HG02973 (cell line): ENCODE results near the gene CCL24.
"Not testable (repeated sequence)": the region's sequence is repeated elsewhere in the genome, so short reads cannot be mapped to it uniquely, and the experiment has no call there.

ENCODE experiments used
- ATAC-seq: cut with Tn5 transposase; IDR thresholded peaks from one replicate; pipeline ENCODE4 v1.9.1; 2021; ENCODE audit warnings: moderate library complexity; ENCODE audit not compliant: unreplicated experiment

CCL24 gene

DNA sequence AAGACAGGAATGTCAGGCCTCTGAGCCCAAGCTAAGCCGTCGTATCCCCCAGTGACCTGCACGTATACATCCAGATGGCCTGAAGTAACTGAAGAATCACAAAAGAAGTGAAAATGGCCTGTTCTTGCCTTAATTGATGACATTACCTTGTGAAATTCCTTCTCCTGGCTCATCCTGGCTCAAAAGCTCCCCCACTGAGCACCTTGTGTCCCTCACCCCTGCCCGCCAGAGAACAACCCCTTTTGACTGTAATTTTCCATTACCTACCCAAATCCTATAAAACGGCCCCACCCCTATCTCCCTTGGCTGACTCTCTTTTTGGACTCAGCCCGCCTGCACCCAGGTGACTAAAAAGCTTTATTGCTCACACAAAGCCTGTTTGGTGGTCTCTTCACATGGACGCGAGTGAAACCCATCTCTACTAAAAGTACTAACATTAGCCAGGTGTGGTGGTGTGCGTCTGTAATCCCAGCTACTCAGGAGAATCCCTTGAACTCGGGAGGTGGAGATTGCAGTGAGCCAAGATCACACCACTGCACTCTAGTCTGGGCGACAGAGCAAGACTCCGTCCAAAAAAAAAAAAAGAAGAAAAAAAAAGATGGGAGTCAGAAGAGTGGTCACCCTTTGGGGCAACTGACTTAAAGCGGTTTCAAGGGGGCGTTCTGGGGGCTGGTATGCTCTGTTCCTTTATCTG is 25.3 kb downstream of the CCL24 start:
- not testable (repeated sequence) for ATAC-seq

DNA sequence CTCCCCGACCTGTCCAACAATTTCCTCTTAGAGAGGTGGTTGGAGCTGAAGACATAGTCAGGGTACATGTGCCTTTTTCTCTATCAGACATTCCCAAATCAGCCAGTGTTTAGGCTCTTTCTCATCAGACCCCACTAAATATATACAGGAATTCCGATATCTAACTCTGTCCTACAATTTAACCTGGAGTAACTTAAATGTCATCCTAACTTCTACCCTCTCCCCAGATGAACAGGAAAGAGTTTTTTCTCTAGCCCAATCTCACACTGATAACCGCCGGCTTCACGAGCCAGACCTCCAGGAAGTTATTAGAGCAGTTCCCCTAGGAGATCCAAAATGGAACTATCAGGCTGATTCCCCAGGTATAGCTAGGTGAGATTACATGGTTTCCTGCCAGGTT is 30.5 kb downstream of the CCL24 start:
- not testable (repeated sequence) for ATAC-seq

- ATAC-seq: not testable (repeated sequence)
These were observed 32.8 kb downstream of the CCL24 start for GRCh38 chr7:75780647-75781273.

DNA sequence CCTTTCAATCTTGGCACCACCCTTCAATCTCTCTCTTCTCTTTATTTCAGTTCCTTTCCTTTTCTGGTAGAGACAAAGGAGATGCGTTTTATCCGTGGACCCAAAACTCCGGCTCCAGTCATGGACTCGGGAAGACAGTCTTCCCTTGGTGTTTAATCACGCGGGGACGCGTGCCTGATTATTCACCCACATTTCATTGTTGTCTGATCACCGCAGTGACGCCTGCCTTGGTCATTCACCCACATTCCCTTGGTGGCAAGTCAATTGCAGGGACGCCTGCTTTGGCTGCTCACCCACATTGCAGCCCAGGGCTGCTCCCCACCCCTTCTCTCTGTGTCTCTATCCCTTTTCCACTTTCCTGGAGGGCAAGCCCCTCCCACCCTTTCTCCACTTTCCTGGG is 34.1 kb downstream of the CCL24 start:
- not testable (repeated sequence) for ATAC-seq

DNA sequence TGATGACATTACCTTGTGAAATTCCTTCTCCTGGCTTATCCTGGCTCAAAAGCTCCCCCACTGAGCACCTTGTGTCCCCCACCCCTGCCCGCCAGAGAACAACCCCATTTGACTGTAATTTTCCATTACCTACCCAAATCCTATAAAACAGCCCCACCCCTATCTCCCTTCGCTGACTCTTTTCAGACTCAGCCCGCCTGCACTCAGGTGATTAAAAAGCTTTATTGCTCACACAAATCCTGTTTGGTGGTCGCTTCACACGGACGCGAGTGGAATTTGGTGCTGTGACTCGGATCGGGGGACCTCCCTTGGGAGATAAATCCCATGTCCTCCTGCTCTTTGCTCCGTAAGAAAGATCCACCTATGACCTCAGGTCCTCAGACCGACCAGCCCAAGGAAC is 34.6 kb downstream of the CCL24 start:
- not testable (repeated sequence) for ATAC-seq

GRCh38 chr7:75776295-75776971 is 37.2 kb downstream of the CCL24 start:
- no peak for ATAC-seq

DNA sequence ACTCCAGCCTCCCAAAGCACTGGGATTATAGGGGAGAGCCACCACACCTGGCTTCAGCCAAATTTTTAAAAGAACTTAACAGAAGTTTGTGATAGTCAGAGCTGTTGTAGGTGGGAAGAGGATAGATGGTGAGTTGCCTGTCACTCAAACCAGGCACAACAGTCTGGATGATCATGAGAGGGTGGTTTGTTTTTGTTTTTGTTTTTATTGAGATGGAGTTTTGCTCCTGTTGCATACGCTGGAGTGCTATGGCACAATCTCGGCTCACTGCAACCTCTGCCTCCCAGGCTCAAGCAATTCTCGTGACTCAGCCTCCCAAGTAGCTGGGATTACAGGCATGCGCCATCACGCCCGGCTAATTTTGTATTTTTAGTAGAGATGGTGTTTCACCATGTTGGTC is 39.6 kb downstream of the CCL24 start:
- not testable (repeated sequence) for ATAC-seq

- no peak for ATAC-seq
These were observed 41.2 kb downstream of the CCL24 start, which contains the start of gene CCL26 for GRCh38 chr7:75772081-75773077. CCL26 (minus strand) TSS chr7:75772211; CDS start chr7:75772176, 35 bp downstream.

DNA sequence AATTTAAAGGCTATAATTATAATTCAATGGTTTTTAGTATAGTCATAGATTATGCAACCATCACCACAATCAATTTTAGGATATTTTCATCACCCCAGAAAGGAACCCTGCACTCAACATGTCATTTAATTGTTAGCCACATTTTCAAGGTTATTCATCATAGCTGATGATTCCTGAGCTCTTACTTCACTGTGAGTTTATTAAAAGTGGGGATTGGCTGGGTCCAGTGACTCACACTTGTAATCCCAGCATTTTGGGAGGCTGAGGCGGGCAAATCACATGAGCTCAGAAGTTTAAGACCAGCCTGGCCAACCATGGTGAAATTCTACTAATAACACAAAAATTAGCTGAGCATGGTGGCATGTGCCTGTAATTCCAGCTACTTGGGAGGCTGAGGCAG is 42.4 kb downstream of the CCL24 start:
- ATAC-seq: no peak

DNA sequence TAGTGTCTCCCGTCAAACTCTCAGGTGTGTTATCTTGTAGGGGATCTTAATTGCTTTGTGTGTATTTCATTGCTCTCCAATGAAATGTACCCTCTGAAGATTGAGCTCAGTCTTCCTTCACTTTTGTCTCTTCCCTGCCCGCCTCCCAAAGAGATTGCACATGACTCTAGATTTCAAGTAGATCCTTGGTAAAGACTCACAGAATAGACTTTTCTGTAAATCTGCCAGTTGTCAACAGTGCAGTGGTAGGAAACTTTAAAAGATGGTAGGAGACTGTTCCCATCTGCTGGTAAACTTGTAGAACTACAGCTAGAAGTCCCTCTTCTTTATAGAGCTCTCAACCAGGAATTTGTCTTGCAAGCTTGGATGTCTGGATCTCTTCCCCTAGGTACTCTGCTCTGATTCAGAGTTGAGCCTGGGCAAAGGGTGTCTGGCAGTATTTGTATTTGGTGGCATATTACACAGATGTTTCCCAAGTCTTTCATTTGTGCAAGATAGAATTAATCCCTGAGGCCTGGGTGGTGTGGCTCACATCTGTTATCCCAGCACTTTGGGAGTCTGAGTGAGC is 51.2 kb downstream of the CCL24 start:
- no peak for ATAC-seq

DNA sequence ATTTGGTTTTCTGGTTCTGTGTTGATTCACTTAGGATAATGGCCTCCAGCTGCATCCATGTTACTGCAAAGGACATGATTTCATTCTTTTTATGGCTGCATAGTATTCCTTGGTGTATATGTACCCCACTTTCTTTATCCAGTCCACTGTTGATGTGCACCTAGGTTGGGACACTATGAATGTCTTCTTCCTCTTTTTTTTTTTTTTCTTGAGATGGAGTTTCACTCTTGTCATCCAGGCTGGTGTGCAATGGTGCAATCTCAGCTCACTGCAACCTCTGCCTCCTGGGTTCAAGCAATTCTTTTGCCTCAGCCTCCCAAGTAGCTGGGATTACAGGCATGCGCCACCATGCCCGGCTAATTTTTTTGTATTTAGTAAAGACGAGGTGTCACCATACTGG is 51.8 kb downstream of the CCL24 start:
- ATAC-seq: not testable (repeated sequence)
